ENCODE data around the gene C7.

GRCh38 chr5:40983781-40984180 lies 74.5 kb downstream of the C7 start:
- TF ChIP-seq ZFP3 (CRISPR knock-in tag; IDR thresholded peaks at IDR 0.05) (no peak), ARNTL (CRISPR knock-in tag; IDR thresholded peaks at IDR 0.05; ENCODE audit: borderline replicate concordance, low read depth) (no peak), ZNF8 (CRISPR knock-in tag; IDR thresholded peaks at IDR 0.05) (no peak), PATZ1 (CRISPR knock-in tag; IDR thresholded peaks at IDR 0.05; ENCODE audit: borderline replicate concordance) (no peak)
